ENCODE results near the gene DCK. TPM values are rescaled to one million over a fixed set of nuclear protein-coding genes. Genes with fewer than 3 reads are reported as not detected.
"Not testable (repeated sequence)": the region's sequence is repeated elsewhere in the genome, so short reads cannot be mapped to it uniquely, and the experiment has no call there.

Gene DCK
- total RNA-seq, 1 experiment from 2014 or later, result 13.7 TPM

- Histone ChIP-seq H3K23ac (ENCODE audit: insufficient read length, low read depth, low read length) (no peak overlapping the region), H2BK12ac (ENCODE audit: insufficient read length, low read depth, low read length) (no peak overlapping the region), H3K4me2 (ENCODE audit: insufficient read depth, insufficient read length, low read length) (peak overlapping the region; percentile 32), H3K9me3 (ENCODE audit: control insufficient read depth, low read depth, low read length) (no peaks in the 10 kb centered on the region), H2BK5ac (ENCODE audit: insufficient read length, low read length) (no peak overlapping the region), H3K79me1 (ENCODE audit: insufficient read depth, low read depth, low read length, poor library complexity, severe bottlenecking) (no peaks in the 10 kb centered on the region), H3K56ac (ENCODE audit: insufficient read length, low read depth, low read length) (no peak overlapping the region), H4K91ac (ENCODE audit: insufficient read length, low read depth, low read length) (no peak overlapping the region), H3K27ac (ENCODE audit: insufficient read length, low read depth, low read length) (no peak overlapping the region), H2AK5ac (ENCODE audit: insufficient read length, low read length) (no peak overlapping the region), H3T11ph (ENCODE audit: low read length) (no peak overlapping the region), H3K18ac (ENCODE audit: insufficient read length, low read depth, low read length) (no peak overlapping the region), H3K9ac (ENCODE audit: extremely low read depth, insufficient read length, low read length) (no peak overlapping the region), H3K14ac (ENCODE audit: insufficient read depth, low read length) (no peak overlapping the region), H3K23me2 (ENCODE audit: insufficient read length, low read depth, low read length, poor library complexity, severe bottlenecking) (no peaks in the 10 kb centered on the region), H2BK120ac (ENCODE audit: low read depth, low read length, poor library complexity, severe bottlenecking) (no peak overlapping the region), H3K4ac (ENCODE audit: low read depth, low read length) (no peak overlapping the region), H4K5ac (ENCODE audit: insufficient read length, low read depth, low read length) (no peak overlapping the region), H3K79me2 (ENCODE audit: insufficient read depth, low read length) (peaks cover 2% of the 10 kb centered on the region; the same call in 1 of the 2 replicates), H2AFZ (ENCODE audit: low read length) (no peak overlapping the region), H3K27me3 (ENCODE audit: insufficient read depth, low read length) (no peaks in the 10 kb centered on the region), H4K20me1 (ENCODE audit: control insufficient read depth, insufficient read depth, insufficient read length) (no peaks in the 10 kb centered on the region), H2BK15ac (ENCODE audit: low read depth, low read length) (no peak overlapping the region), H3K4me1 (ENCODE audit: insufficient read depth, low read length) (peaks cover 2% of the 10 kb centered on the region; the same call in 1 of the 2 replicates), H2BK20ac (ENCODE audit: low read depth, low read length, poor library complexity, severe bottlenecking) (no peak overlapping the region), H4K8ac (replicated peaks; ENCODE audit: insufficient read length, low read depth, low read length) (no peak overlapping the region)
- TF ChIP-seq, protein P1, sequence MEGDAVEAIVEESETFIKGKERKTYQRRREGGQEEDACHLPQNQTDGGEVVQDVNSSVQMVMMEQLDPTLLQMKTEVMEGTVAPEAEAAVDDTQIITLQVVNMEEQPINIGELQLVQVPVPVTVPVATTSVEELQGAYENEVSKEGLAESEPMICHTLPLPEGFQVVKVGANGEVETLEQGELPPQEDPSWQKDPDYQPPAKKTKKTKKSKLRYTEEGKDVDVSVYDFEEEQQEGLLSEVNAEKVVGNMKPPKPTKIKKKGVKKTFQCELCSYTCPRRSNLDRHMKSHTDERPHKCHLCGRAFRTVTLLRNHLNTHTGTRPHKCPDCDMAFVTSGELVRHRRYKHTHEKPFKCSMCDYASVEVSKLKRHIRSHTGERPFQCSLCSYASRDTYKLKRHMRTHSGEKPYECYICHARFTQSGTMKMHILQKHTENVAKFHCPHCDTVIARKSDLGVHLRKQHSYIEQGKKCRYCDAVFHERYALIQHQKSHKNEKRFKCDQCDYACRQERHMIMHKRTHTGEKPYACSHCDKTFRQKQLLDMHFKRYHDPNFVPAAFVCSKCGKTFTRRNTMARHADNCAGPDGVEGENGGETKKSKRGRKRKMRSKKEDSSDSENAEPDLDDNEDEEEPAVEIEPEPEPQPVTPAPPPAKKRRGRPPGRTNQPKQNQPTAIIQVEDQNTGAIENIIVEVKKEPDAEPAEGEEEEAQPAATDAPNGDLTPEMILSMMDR (conservative IDR thresholded peaks at IDR 0.05), result no peak
- peak; percentile 48 for DNase-seq
- H3K9me3 Mint-ChIP-seq, result peaks cover 29 to 30% of the 10 kb centered on the region in 2 experiments
- peak overlapping the region; percentile 50 to 90 (median 66); a peak in 6 of 7 replicates for H3K27ac Mint-ChIP-seq
- H3K4me3 Mint-ChIP-seq, result peak overlapping the region in 1 of 2 experiments; percentile 28; a peak in 2 of 5 replicates
- peaks cover 33 to 35% (median 35%) of the 10 kb centered on the region in 3 experiments for H3K36me3 Mint-ChIP-seq (ENCODE audit: insufficient read depth in 1 of 3, low read depth in 3 of 3)
- WGBS (ENCODE audit: extremely low coverage, insufficient read length, low lambda C conversion rate), result no CpG with 5 or more reads among the region's 7 CpGs
- no peaks in the 10 kb centered on the region for H3K27me3 Mint-ChIP-seq (ENCODE audit: low read depth)
- H3K4me1 Mint-ChIP-seq, result peaks cover 32 to 39% of the 10 kb centered on the region in 2 experiments
These were observed 10.9 kb downstream of the DCK start for GRCh38 chr4:71004281-71004851.

DNA sequence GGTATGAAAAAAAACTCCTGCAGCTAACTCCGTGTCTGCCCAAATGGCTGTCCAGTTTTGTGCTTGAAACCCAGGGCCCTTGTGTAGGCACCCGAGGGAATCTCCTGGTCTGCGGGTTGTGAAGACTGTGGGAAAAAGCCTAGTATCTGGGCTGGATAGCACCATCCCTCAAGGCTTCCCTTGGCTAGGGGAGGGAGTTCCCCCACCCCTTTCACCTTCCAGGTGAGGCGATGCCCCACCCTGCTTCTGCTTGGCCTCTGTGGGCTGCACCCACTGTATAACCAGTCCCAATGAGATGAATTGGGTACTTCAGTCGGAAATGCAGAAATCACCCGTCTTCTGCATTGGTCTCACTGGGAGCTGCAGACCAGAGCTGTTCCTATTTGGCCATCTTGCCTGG is 11.6 kb downstream of the DCK start:
- H2BK20ac ChIP-seq (ENCODE audit: low read depth, low read length, poor library complexity, severe bottlenecking); H3K4me2 ChIP-seq (ENCODE audit: insufficient read depth, insufficient read length, low read length); H3K27me3 Mint-ChIP-seq (ENCODE audit: low read depth); H2BK12ac ChIP-seq (ENCODE audit: insufficient read length, low read depth, low read length); H4K5ac ChIP-seq (ENCODE audit: insufficient read length, low read depth, low read length); H2AFZ ChIP-seq (ENCODE audit: low read length); H4K91ac ChIP-seq (ENCODE audit: insufficient read length, low read depth, low read length); H3K79me2 ChIP-seq (ENCODE audit: insufficient read depth, low read length); H4K8ac ChIP-seq (replicated peaks; ENCODE audit: insufficient read length, low read depth, low read length); H3K79me1 ChIP-seq (ENCODE audit: insufficient read depth, low read depth, low read length, poor library complexity, severe bottlenecking); H3K4me1 ChIP-seq (ENCODE audit: insufficient read depth, low read length); H3K56ac ChIP-seq (ENCODE audit: insufficient read length, low read depth, low read length); H4K20me1 ChIP-seq (ENCODE audit: control insufficient read depth, insufficient read depth, insufficient read length); H3K27ac ChIP-seq (ENCODE audit: insufficient read length, low read depth, low read length); H3K4ac ChIP-seq (ENCODE audit: low read depth, low read length); H3K27me3 ChIP-seq (ENCODE audit: insufficient read depth, low read length); H3K14ac ChIP-seq (ENCODE audit: insufficient read depth, low read length); DNase-seq; H3K4me3 Mint-ChIP-seq; H2BK5ac ChIP-seq (ENCODE audit: insufficient read length, low read length); H2BK120ac ChIP-seq (ENCODE audit: low read depth, low read length, poor library complexity, severe bottlenecking); H2AK5ac ChIP-seq (ENCODE audit: insufficient read length, low read length); H3K23me2 ChIP-seq (ENCODE audit: insufficient read length, low read depth, low read length, poor library complexity, severe bottlenecking); H3K9me3 ChIP-seq (ENCODE audit: control insufficient read depth, low read depth, low read length); H3K18ac ChIP-seq (ENCODE audit: insufficient read length, low read depth, low read length); H3K9ac ChIP-seq (ENCODE audit: extremely low read depth, insufficient read length, low read length); H3K23ac ChIP-seq (ENCODE audit: insufficient read length, low read depth, low read length); H3T11ph ChIP-seq (ENCODE audit: low read length); H2BK15ac ChIP-seq (ENCODE audit: low read depth, low read length): not testable (repeated sequence)
- Mint-ChIP-seq H3K27ac (peak overlapping the region in 2 of 3 experiments; percentile 61 to 90; a peak in 2 of 7 replicates), H3K36me3 (ENCODE audit: insufficient read depth in 1 of 3, low read depth in 3 of 3) (peaks cover 27 to 29% (median 28%) of the 10 kb centered on the region in 3 experiments), H3K4me1 (peaks cover 37 to 44% of the 10 kb centered on the region in 2 experiments), H3K9me3 (peaks cover 23% of the 10 kb centered on the region in 2 experiments)
- no CpG with 5 or more reads among the region's 6 CpGs for WGBS (ENCODE audit: extremely low coverage, insufficient read length, low lambda C conversion rate)

All from H9 (cell line).